GM12878 (cell line): ENCODE measurements around the gene TMX4. TPM values are rescaled to one million over a fixed set of nuclear protein-coding genes. Genes with fewer than 3 reads are reported as not detected.

Source experiments
- ATAC-seq: fragments of 200-7000 bp; cut with Tn5 transposase; 3 replicates; pipeline ENCODE4 v1.9.1; 2020; ENCODE audit warnings: mild to moderate bottlenecking, moderate library complexity
- BruUV-seq: library from RNA; stranded (reverse); fragments of 400-500 nt; replicated peaks from 2 replicates; lab custom pipeline; 2021; lab: Mats Ljungman, UMichigan
- CTCF ChIA-PET: fragments of 300-600 bp; sonication (Branson Sonifier 250); formaldehyde crosslinking; extraction: SDS; loops from one replicate; lab custom pipeline; 2021; ENCODE audit warnings: inconsistent platforms; lab: Yijun Ruan, JAX
- POLR2A ChIA-PET: fragments of 350-600 bp; formaldehyde crosslinking; extraction: SDS; loops from one replicate; lab custom pipeline; 2021; ENCODE audit warnings: inconsistent platforms; lab: Charles Lee
- RAD21 ChIA-PET: fragments of 300-600 bp; sonication (Branson Sonifier 250); formaldehyde crosslinking; loops from one replicate; lab custom pipeline; 2023; ENCODE audit warnings: antibody characterized with exemption; ENCODE audit not compliant: unreplicated experiment; lab: Charles Lee
- SMC1A ChIA-PET: fragments of 300-600 bp; sonication (Branson Sonifier 250); formaldehyde crosslinking; loops from one replicate; lab custom pipeline; 2023; ENCODE audit not compliant: unreplicated experiment, uncharacterized antibody; lab: Charles Lee
- DNase-seq: peaks from one replicate; pipeline ENCODE4 v3.0.0-alpha.2; 2011; ENCODE audit warnings: low read depth, low spot score
- FAIRE-seq: peaks from 3 replicates; lab custom pipeline; 2011; peaks lifted over from hg19 to GRCh38; lab: Jason Lieb, UNC
- H2AFZ ChIP-seq: 2 replicates; pipeline ENCODE4 v1.6.0; 2011; ENCODE audit warnings: low read depth, low read length, control low read depth; ENCODE audit not compliant: control insufficient read depth
- H3K27ac ChIP-seq: 2 replicates; pipeline ENCODE4 v1.5.1; 2011; ENCODE audit warnings: control low read depth; ENCODE audit not compliant: control insufficient read depth, insufficient read depth
- H3K27me3 ChIP-seq, 2 experiments: replicated peaks in 1 of 2; 2 replicates each; pipeline versions ENCODE4 v1.6.0 to v1.6.1; 2011; ENCODE audit warnings: low read length in 1 of 2; ENCODE audit not compliant: control insufficient read depth in 2 of 2, insufficient read depth in 2 of 2
- H3K36me3 ChIP-seq, 2 experiments: 2 replicates each; pipeline ENCODE4 v1.5.1; 2011; ENCODE audit warnings: low read length in 1 of 2; ENCODE audit not compliant: control insufficient read depth in 2 of 2, insufficient read depth in 2 of 2
- H3K4me1 ChIP-seq: 2 replicates; pipeline ENCODE4 v1.6.1; 2011; ENCODE audit warnings: mild to moderate bottlenecking, low read length, moderate library complexity, mixed read lengths; ENCODE audit not compliant: control insufficient read depth, insufficient read depth
- H3K4me2 ChIP-seq: 2 replicates; pipeline ENCODE4 v1.6.0; 2011; ENCODE audit warnings: control low read depth; ENCODE audit not compliant: control insufficient read depth, insufficient read depth
- H3K4me3 ChIP-seq: fragments of 200-600 bp; sonication (generic); 2 replicates; pipeline ENCODE4 v1.5.1; 2016
- H3K79me2 ChIP-seq: 2 replicates; pipeline ENCODE4 v1.6.0; 2011; ENCODE audit warnings: low read length; ENCODE audit not compliant: control insufficient read depth, insufficient read depth
- H3K9ac ChIP-seq: 2 replicates; pipeline ENCODE4 v1.8.0; 2011; ENCODE audit warnings: low read length, control low read depth, mixed read lengths; ENCODE audit not compliant: control insufficient read depth, insufficient read depth
- H3K9me3 ChIP-seq: replicated peaks from 3 replicates; pipeline ENCODE4 v1.5.1; 2011; ENCODE audit warnings: mild to moderate bottlenecking, low read length; ENCODE audit not compliant: control insufficient read depth, insufficient read depth
- H4K20me1 ChIP-seq: 2 replicates; pipeline ENCODE4 v1.6.0; 2011; ENCODE audit not compliant: control insufficient read depth, insufficient read depth
- CBFB ChIP-seq: IDR thresholded peaks from 2 replicates; pipeline ENCODE4 v1.6.1; 2016; ENCODE audit warnings: antibody characterized with exemption, low read depth
- GABPA ChIP-seq: IDR thresholded peaks from 2 replicates; pipeline ENCODE4 v1.6.1; 2014; ENCODE audit warnings: antibody characterized with exemption, low read depth, mild to moderate bottlenecking, inconsistent platforms
- GATAD2B ChIP-seq: fragments of 450-650 bp; conservative IDR thresholded peaks from 2 replicates; pipeline ENCODE4 v1.6.1; 2017; ENCODE audit warnings: low read depth, mild to moderate bottlenecking, moderate library complexity
- JUNB ChIP-seq: IDR thresholded peaks from 2 replicates; pipeline ENCODE4 v1.6.1; 2016; ENCODE audit warnings: antibody characterized with exemption, mild to moderate bottlenecking
- KLF5 ChIP-seq: fragments of 450-650 bp; IDR thresholded peaks from 2 replicates; pipeline ENCODE4 v1.6.1; 2014; ENCODE audit warnings: mild to moderate bottlenecking; ENCODE audit not compliant: partially characterized antibody
- MEF2A ChIP-seq: IDR thresholded peaks from 2 replicates; pipeline ENCODE4 v1.6.1; 2011; ENCODE audit warnings: low read depth, mild to moderate bottlenecking, low read length, moderate library complexity; ENCODE audit not compliant: insufficient read depth
- POLR2AphosphoS2 ChIP-seq: IDR thresholded peaks from 2 replicates; pipeline ENCODE4 v1.6.1; 2011; ENCODE audit warnings: low read depth, mild to moderate bottlenecking, low read length, improper control_type of control experiment, moderate library complexity
- RUNX3 ChIP-seq: IDR thresholded peaks from 2 replicates; pipeline ENCODE4 v1.6.1; 2012; ENCODE audit warnings: low read length, inconsistent platforms
- SMAD1 ChIP-seq: fragments of 450-650 bp; IDR thresholded peaks from 2 replicates; pipeline ENCODE4 v1.6.1; 2018; ENCODE audit warnings: mild to moderate bottlenecking, low read depth; ENCODE audit not compliant: partially characterized antibody
- SPI1 ChIP-seq: IDR thresholded peaks from 2 replicates; pipeline ENCODE4 v1.6.1; 2011; ENCODE audit warnings: low read depth, mild to moderate bottlenecking, low read length, moderate library complexity, borderline replicate concordance; ENCODE audit not compliant: insufficient read depth
- STAT3 ChIP-seq: IDR thresholded peaks from 2 replicates; pipeline ENCODE4 v1.6.1; 2011; ENCODE audit warnings: low read depth, low read length, improper control_type of control experiment
- SUPT20H ChIP-seq: IDR thresholded peaks from 2 replicates; pipeline ENCODE4 v1.6.1; 2011; ENCODE audit warnings: low read depth, mild to moderate bottlenecking, low read length, moderate library complexity, borderline replicate concordance; ENCODE audit not compliant: control insufficient read depth
- TCF12 ChIP-seq: IDR thresholded peaks from 2 replicates; pipeline ENCODE4 v1.6.1; 2011; ENCODE audit warnings: low read depth, mild to moderate bottlenecking, low read length
- YBX1 ChIP-seq: fragments of 450-650 bp; IDR thresholded peaks from 2 replicates; pipeline ENCODE4 v1.6.1; 2016; ENCODE audit warnings: antibody characterized with exemption
- WGBS: methylation state at CpG from one replicate; pipeline ENCODE4 v1.1.6; 2016; ENCODE audit warnings: low lambda C conversion rate; ENCODE audit not compliant: insufficient replicate concordance, insufficient coverage; ENCODE audit errors: missing lambda C conversion rate; 5-methylcytosine and 5-hydroxymethylcytosine counted together
- in situ Hi-C: fragments of 300-500 bp; cut with MboI; formaldehyde crosslinking; loops from 9 replicates; pipeline ENCODE4 v1.14.3; 2018; ENCODE audit warnings: mixed read lengths
- intact Hi-C: fragments of 100-400 bp; cut with micrococcal nuclease; formaldehyde crosslinking; loops from one replicate; pipeline ENCODE4 v1.14.2; 2022; ENCODE audit not compliant: unreplicated experiment
- polyA plus RNA-seq, 11 experiments: library from polyadenylated mRNA; depleted of rRNA in 4 of 11; unstranded in 6 of 11; stranded (reverse) in 5 of 11; fragments of >200 nt; fragmentation: Nextera tagmentation in 4 of 11; fragmentation: Illumina TruSeq in 1 of 11; extraction: Ambion mirVana in 4 of 11; extraction: Trizol in 1 of 11; gene quantifications; 1 replicate in 1 of 11; 2 replicates in 10 of 11; pipeline versions ENCODE4 v1.2.1 to v1.2.3, GENCODE V29; 2011 to 2016; ENCODE audit warnings: inconsistent platforms in 2 of 11, missing spikeins in 2 of 11, low read depth in 1 of 11
- total RNA-seq, 4 experiments: library from RNA; depleted of rRNA in 3 of 4; stranded (reverse); fragments of >200 nt in 3 of 4; fragmentation: Illumina TruSeq in 1 of 4; extraction: Trizol in 1 of 4; gene quantifications; 2 replicates each; pipeline versions ENCODE4 v1.2.1 to v1.2.3, GENCODE V29; 2013 to 2021
- TF ChIP-seq, protein P1 (sequence below): IDR thresholded peaks from 2 replicates; pipeline ENCODE4 v1.6.1; 2011; ENCODE audit warnings: mild to moderate bottlenecking, low read depth, low read length, moderate library complexity; ENCODE audit not compliant: insufficient replicate concordance
- TF ChIP-seq, protein P2 (sequence below): IDR thresholded peaks from 2 replicates; pipeline ENCODE4 v1.6.1; 2012; ENCODE audit warnings: low read depth, low read length, improper control_type of control experiment

TMX4 gene
- total and polyA plus RNA-seq, 10 of the 15 experiments (the other 5 are each of a cell fraction or from before 2014, with no cell fraction given), result 3.9 to 19.9 (median 11.1) TPM

- POLR2A ChIA-PET, result no interaction called here
- no TSS peak for BruUV-seq
- Histone ChIP-seq H3K4me1 (no peaks in the 10 kb centered on the region), H3K4me2 (no peak overlapping the region), H3K4me3 (no peak overlapping the region), H3K79me2 (no peaks in the 10 kb centered on the region), H3K27ac (no peak overlapping the region), H3K9me3 (no peaks in the 10 kb centered on the region), H2AFZ (no peak overlapping the region), H3K36me3 (no peaks in the 10 kb centered on the region; a peak in 1 of 4 replicates), H4K20me1 (no peaks in the 10 kb centered on the region), H3K9ac (no peak overlapping the region), H3K27me3 (no peaks in the 10 kb centered on the region)
- DNase-seq (no peak), FAIRE-seq (no peak), ATAC-seq (no peak)
- intact Hi-C loops, result no loop called here
- SMC1A ChIA-PET, result interaction anchor here (1.2 to 1.9 kb wide), 2 partner anchors 13 to 17 kb away, joined by 3 to 5 read pairs; no protein-coding TSS in a partner anchor
- RAD21 ChIA-PET, result no interaction called here
- CTCF ChIA-PET, result interaction anchor here (1.4 kb wide), 1 partner anchor 69 kb away, joined by 4 read pairs; no protein-coding TSS in a partner anchor
- WGBS, result 93% methylated on average over 2 of the region's 2 CpGs
- TF ChIP-seq YBX1, result no peak
- TF ChIP-seq KLF5, result no peak
- no peak for TF ChIP-seq GABPA
- TF ChIP-seq, protein P1, sequence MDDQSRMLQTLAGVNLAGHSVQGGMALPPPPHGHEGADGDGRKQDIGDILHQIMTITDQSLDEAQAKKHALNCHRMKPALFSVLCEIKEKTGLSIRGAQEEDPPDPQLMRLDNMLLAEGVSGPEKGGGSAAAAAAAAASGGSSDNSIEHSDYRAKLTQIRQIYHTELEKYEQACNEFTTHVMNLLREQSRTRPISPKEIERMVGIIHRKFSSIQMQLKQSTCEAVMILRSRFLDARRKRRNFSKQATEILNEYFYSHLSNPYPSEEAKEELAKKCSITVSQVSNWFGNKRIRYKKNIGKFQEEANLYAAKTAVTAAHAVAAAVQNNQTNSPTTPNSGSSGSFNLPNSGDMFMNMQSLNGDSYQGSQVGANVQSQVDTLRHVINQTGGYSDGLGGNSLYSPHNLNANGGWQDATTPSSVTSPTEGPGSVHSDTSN, result no peak
- TF ChIP-seq SUPT20H, result no peak
- TF ChIP-seq TCF12, result no peak
- no peak for TF ChIP-seq MEF2A
- no peak for TF ChIP-seq STAT3
- TF ChIP-seq RUNX3, result no peak
- no peak for TF ChIP-seq SPI1
- TF ChIP-seq GATAD2B, result no peak
- no peak for TF ChIP-seq CBFB
- no peak for TF ChIP-seq SMAD1
- TF ChIP-seq, protein P2, sequence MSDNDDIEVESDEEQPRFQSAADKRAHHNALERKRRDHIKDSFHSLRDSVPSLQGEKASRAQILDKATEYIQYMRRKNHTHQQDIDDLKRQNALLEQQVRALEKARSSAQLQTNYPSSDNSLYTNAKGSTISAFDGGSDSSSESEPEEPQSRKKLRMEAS, result no peak
- TF ChIP-seq JUNB, result no peak
- no peak for TF ChIP-seq POLR2AphosphoS2
- in situ Hi-C loops, result no loop called here
Observed at GRCh38 chr20:8005033-8005432, 14.5 kb downstream of the TMX4 start.
